Stimulated activated CD4-positive, alpha-beta T cell treated with anti-CD3 and anti-CD28 coated beads, TNF-alpha, amount 100 ng/mL, for 48 hours (primary cell): ENCODE measurements around the gene MSRB3.
"Not testable (repeated sequence)": the region's sequence is repeated elsewhere in the genome, so short reads cannot be mapped to it uniquely, and the experiment has no call there.

Experiments used
- DNase-seq, 3 donors: peaks; one replicate each; pipeline ENCODE4 v3.0.0-alpha.2; 2020; ENCODE audit warnings: low read depth in 3 of 3

MSRB3 gene

DNA sequence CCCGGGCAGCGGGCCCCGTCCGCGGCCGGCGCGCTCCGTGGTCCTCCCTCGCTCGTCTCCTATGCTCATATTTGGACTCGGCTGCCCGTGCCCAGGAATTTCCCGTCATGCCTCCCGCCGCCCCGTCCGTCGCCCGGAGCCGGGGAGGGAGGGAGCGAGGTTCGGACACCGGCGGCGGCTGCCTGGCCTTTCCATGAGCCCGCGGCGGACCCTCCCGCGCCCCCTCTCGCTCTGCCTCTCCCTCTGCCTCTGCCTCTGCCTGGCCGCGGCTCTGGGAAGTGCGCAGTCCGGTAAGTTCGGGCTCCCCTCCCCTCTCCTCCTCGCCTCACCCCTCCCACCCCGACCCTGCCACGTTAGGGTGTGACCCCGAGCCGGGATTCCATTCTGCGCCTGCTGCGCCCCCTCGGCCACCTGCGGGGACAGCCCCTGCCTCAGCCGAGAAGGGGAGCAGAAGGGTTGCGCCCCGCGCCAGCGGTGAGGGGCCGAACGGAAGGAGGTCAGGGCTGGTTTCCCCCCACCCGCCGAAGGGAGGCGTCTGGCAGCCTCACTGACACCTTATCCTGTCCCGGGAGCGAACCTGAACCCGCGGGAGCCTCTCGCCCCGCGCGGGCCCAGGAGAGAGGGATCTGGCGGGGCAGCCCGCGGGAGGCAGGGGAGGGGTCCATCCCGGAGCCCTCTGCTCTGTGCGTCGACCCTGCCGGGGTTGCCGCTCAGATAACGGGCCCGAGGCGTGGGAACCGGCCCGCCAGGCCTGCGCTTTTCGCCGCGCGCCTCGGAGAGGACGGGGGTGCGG, at the start of gene MSRB3:
MSRB3 (plus strand) TSS at position 108 of the 793 bp plus-strand sequence. CDS start 29,897 bp downstream, outside the sequence.
- DNase-seq: peak in 1 of 3 donors; percentile 8

DNA sequence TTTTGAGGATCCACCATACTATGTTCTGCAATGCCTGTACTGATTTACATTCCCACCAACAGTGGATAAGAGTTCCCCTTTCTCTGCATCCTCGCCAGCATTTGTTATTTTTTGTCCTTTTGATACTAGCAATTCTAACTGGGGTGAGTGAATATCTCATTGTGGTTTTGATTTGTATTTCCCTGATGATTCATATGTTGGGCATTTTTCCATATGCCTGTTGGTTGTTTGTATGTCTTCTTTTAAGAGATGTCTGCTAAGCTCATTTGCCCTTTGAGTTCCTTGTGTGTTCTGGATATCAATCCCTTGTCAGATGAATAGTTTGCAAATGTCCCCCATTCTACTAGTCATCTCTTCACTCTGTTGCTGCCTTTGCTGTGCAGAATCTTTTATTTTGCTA, 49.0 kb upstream of the MSRB3 start:
- no peak for DNase-seq

DNA sequence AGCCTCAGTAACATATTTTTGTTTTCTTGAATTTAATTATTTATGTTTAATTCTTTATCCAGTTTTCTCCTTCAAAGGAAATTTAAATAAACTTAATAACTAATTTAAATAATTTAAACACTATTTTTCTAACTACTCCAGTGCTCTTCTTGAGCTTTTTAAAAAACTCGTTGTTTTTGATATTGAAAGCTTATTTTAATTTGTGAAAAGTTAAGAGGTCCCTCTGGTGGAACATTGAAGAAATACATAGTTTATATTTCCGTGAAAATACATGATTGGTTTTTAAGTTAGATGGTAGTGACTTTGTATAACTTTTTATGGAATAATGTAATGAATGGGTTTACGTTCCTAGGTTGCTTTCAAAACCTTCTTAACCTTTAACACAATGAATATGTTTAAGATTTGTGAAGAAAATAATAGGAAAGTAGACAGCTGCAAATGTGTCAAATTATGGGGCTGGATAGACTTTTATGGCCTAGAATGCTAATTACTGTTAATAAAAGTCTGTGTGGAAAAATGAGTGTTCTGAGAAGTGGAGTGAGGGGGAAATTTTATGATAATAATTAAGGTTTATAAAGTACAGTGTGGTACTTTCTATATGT, 45.9 kb upstream of the MSRB3 start:
- no peak for DNase-seq

DNA sequence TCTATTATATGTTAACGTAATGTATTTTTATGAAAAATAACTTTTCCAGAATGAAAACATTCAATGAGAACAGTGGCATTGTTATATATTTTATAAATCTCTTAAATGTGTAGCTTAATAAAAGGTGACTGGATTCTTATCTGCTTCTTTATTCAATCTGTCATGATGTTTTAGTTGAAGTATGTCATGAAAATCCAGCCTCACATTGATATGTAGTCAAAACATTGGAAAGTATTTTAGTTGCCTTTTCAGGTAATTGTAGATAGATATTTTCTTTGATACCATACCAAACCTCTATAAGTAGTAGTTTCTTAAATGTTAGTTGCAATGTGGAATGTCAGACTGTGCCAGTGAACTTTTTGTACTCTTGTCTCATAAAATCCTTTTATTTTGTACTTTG, 41.3 kb upstream of the MSRB3 start:
- DNase-seq: no peak

DNA sequence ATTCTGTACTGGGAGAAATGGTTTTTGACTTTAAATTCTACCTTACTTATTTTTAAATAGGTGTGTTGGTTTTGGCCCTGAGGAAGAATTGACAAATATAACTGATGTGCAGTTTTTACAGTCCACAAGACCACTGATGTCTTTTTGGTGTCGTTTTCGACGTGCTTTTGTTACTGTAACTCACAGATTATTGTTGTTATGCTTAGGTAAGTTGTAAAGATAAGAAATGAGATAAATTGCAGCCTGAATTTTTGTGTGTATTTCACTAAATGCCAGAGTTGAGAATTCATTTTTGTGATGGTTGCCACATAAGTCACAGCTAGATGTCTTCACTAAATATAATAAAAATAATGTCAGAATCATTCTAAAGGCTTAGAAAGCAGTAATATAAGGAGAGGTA, 39.9 kb upstream of the MSRB3 start:
- DNase-seq: no peak

DNA sequence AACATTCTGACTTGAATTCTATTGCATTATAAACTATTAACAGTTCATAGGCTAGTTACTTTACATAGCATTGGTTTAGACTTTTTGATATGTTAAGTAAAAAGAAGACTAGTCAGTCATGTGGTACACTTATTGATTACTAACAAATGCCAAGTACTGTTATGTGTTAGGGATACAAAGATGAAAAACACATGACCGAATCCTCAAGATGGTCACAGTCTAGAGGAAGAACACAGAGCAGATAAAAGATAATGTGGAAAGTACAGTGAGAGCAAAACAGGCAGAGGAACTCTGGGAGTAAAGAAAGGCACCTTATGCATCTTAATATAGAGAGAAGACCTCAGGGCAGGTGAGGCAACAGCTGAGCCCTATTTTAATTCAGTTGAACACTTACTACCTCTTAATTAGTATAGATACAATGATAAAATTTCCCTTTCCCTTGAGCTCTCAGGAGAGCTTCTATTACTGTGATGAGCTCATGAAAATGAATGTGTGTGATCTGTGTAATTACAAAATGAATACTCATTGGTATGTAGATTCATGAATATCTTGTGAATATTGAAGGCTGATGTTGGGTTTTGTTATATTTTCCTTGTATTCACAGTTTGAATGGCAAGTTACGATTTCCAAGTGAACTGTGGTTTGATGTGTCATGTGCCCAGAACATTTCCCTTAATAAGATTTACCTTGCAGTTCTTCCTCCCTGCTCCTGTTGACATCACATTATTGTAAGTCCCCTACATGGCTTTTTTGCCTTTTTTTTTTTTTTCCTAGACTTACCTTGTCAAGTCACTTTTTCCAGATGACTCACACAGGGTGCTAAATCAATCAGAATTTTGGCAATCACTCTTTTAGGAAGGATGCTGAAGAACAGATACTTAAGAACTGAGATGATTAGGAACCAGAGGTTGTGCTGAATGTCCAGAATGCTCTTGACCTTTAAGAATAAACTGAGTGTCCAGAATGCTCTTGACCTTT, 29.5 kb upstream of the MSRB3 start:
- DNase-seq: peak in 1 of 3 donors; percentile 16

DNA sequence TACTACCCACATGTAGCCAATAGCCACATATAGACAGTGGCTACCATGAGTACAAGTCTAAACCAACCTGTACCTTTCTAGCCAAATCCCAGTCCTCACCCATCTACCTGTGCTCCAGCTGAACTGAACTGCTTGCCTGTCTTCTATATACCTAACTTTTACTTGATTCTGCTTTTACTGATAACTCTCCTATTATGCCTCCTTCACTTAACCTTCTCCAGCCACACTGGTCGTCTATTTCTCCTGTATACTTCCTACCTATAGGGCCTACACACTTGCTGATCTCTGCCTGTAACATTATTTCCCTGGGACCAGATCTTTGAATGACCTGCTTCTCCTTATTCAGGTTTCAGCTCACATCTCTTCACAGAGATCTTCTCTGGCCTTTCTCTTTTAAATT, 26.0 kb upstream of the MSRB3 start:
- DNase-seq: no peak

DNA sequence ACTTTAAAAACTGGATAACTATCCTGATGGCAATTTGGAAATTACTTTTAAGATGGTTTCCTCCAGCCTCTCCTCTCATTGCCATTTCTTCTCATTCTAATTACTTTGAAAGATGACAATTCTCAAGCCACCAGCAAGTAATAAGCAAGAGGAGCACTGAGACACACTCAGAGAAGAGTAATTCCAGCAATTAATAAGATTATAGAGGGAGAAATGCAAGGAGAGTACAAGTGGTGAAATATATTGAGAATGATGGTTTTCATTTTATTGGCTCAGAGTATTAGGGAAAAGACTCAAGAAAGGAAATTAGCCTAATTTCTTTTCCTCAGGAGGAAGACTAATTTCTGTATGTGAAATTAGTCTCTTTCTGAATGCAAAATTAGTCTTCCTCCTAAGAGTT, 20.5 kb upstream of the MSRB3 start:
- no peak for DNase-seq

DNA sequence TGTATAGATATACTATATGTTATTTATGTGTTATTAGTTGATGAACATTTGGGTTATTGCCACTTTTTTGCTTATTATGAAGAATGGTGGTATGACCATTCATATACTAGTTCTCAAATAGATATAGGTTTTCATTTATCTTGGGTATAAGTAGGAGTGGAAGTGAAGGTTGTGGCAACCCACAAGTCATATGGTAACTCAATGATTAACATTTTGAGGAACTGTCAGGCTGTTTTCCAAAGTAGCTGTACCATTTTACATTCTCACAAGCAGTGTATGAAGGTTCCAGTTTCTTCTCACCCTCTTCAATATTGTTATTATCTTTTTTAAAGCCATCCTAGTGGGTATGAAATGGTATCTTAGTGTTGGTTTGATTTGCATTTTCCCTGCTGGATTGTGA, 19.0 kb upstream of the MSRB3 start:
- DNase-seq: no peak

DNA sequence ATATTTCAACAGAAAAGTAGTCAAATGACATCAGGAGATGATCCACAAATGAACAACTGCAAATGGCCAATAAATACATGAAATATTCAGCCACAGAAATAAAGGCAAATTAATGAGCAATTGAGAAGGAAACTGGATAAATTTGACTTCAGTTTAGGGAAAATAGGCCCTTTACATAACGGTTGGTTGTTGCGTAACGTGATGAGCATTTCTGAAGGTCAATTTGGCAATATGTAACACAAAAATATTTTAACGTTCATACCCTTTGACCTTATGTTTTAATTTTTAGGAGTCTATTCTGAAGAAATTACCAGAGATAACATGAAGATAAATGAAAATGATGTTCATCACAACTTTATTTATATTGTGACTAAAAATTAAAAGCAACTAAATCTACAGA, 14.7 kb upstream of the MSRB3 start:
- DNase-seq: no peak

DNA sequence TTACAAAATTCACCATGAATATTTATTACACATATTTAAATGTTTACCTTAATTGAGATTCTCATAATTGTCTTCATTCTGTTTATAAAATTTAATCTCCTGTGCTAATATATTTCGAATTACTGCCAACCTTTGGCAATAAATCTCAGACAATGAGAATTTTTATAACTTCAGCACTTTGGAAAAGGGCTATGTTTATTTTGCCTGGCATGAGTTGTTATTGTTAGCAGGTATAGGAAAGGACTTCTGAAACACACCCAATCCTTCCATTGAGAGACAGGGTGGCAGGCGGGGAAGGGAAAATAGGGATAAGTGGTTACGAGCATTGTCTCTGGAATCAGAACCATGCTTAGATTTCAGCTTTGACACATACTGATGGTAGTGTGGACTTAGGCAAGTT, 12.1 kb upstream of the MSRB3 start:
- DNase-seq: no peak

DNA sequence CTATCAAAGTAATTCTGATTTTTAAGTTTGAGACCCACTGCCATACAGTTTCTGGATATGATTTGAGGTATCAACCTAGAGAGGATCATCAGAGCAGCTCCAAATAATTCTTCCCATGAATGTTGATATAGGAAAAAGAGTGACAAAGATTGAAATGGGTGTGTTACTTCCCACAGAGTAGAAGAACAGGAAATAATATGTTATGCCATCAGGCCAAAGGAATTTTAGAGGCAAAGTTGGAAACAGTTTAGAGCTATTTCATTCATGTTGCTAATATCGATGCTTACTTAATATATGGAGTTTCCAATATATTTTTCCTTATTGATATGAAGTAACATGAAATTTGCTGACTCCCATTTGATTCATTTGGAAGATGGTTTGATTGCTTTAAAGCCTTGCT, 8.9 kb upstream of the MSRB3 start:
- no peak for DNase-seq

DNA sequence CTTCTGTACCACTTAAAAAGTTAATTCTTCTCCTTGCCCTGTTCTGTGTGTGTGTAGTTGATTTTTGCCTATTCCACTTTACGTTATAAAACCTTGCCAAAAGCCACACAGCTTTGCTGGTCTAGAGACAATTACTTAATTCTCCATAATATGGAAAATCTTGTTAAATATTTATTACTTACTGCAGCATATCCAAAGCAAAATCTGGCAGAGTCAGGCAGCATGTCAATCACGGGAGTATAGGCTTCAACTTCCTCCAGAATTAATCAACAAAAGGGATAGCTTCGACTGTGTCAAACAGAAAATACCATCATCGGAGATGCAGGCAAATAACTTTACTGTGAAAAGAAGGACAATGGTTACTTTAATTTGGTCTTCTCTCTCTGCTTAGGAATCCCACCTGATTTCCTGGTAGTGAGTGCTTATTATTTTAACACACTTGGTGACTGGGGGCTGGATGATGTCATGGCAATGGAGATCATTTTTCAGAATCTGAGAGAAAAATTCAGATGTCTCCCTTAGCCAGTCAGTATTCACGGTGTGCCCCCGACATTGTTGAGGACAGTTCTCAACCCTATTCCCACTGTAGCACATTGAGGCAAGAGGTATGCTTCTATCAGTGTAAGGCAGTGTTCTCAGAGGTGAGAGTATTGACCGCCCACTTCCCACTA, 3.7 kb upstream of the MSRB3 start:
- DNase-seq: no peak

DNA sequence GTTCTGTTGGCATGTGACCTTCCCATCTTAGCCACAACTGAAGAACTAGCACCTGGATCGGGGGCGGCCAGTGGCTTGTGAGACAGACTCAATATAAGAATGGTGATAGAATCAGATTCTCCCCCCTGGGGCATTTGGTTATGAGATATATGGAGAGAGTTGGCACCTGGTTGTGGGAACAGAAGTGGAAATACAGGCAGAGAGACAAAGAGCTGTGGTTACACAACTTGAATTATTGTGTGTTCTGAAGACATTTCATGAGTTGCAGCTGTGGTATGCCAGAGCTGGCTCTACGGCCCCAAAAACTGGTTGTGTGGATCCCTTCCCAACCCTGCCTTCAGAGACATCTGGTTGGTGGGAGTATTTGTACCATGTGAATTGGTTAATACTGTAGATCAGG, 2.9 kb upstream of the MSRB3 start:
- DNase-seq: no peak

DNA sequence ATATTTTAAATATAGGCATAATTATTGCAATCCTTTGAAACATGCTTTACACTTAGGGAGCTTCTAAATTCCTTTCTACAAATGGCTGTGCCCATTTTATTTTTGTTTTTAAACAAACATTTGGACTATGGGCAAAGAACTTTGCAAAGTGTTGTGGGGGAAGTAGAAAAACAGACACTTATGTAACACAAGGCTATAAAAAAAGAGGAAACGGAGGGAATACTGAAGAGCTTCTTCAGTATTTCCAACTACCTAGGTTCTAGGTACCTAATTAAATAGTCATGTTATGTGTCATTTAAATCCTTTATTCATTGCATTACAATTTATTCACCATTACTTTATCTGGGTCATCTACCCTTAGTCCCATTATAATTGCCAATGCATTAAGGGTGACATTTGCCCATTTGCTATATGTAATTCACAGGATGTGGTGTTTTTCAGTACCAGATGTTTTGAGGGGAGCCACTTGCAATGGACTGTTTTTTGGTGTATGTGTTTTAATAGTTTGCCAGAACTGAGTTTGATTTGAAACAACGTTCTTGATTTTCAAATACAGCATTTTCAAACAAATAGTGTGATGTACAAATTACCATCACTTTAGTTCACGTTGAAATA, 1.5 kb upstream of the MSRB3 start:
- no peak for DNase-seq

DNA sequence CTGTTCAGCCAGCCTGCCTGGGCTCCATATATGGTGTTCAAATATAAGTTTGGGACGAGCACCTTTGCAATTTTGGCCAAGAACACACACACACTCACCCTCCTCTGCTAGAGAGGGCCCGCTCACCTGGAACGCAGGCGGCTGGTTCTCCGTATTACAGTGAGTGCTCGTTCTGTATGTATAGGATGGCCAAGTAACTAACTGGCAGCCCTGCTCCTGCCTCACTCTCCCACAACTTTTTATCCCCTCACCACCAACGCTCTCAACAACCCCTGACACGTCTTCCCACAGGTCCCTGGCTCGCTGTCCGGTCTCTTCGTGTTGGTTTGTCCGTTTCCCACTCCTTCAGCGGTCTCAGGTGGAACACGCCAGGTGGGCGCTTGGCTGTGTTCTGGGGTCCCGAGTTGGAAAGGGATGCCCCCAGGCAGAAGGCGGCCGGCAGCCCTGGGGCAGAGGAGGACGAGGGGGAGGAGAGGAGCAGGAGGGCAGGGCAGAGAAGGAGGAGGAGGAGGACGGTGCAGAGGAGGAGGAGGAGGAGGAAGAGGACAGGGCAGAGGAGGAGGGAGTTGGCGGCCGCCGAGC, 398 bp upstream of the MSRB3 start:
- no peak for DNase-seq

DNA sequence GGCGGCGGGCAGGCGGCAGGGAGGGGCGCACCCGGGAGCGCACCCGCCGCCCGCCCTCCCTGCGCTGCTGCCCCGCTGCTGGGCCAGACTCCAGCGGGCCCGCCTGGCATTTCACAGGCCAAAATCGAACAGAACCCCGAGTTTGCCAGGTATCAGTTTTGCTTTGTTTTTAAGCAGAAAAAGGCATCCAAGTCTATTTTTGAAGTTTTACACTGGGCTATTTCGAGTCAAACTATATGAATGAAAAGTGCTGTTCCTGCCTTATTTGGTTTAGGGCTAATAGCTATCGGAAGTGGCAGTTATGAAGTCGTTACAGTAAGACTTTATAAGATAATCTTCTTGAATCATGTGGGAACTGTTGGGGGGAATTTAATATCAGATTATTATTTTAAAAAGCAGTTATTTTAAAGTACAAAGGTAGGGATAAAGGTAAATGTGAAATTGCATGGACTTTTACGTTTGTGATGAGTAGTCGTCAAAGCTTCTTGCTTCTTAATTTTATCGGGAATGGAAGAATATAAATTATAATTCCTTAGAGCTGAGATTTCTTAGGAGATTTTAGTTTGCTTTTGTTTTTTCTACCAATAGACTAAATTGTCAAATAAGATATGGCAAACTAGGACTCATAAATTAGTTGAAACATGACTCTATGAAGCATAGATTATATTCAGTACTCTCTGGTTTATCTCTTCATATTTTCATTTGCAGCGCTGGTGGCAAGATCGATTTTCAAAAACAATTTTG, 1.1 kb downstream of the MSRB3 start:
- no peak for DNase-seq

DNA sequence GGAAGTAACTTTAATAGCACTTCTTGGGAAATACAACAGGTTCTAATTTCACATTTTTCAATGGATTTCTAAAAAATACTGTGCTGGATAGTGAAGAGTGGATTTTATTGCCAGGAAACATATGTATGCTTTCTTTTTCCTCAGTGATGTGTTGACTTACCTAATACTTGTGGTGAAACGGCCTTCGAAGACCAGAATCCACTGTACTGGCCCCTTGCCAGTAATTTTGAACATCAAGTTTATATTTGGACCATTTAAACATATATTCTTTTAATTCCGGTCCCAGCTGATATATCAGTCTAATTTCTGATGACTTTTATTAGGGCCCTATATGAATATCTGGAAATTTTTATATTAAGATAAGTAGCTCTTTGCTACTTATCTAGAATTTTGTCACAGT, 1.8 kb downstream of the MSRB3 start:
- no peak for DNase-seq

DNA sequence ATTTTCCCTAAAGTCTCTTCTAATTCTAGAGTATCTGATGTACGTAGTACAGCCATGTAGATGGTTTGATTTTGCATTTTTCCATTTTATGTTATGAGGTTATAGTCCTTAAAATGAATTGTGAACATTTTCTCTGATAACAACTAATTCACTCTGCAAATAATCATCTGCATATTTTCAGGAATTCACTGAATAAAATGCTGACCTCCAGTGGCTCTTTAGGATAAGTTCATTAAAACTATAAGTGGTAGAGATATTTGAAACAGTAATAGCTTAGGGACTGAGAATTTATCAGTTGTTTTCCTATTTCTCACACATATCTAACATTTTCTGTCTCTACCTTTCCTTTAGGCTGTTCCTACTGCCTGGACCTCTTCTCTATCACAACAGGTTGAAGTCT, 4.4 kb downstream of the MSRB3 start:
- no peak for DNase-seq

DNA sequence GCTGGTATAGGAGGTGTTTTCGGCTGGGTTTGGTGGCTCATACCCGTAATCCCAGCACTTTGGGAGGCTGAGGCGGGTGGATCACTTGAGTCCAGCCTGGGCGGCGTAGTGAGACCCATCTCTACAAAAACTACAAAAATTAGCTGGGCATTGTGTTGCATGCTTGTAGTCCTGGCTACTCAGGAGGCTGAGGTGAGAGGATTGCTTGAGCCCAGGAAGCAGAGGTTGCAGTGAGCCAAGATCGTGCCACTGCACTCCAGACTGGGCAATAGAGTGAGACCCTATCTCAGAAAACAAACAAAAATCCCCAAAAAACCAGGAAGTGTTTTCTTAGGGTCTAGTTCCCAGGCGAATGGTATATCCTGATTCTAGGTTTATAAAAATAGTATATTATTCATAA, 7.0 kb downstream of the MSRB3 start:
- not testable (repeated sequence) for DNase-seq
